Loucy (cell line): ENCODE results near the gene EEF1A2.

Source experiments
- H2AFZ ChIP-seq: fragments of 200-600 bp; sonication (generic); 2 replicates; pipeline ENCODE4 v1.6.0; 2016; ENCODE audit warnings: antibody characterized with exemption, mild to moderate bottlenecking, low read length, moderate library complexity
- H3F3A ChIP-seq: fragments of 200-600 bp; 2 replicates; pipeline ENCODE4 v1.6.0; 2016; ENCODE audit warnings: antibody characterized with exemption, low read depth, mild to moderate bottlenecking
- H3K27me3 ChIP-seq: fragments of 200-600 bp; sonication (generic); 2 replicates; pipeline ENCODE4 v1.6.1; 2014; ENCODE audit warnings: low read length, mild to moderate bottlenecking; ENCODE audit not compliant: insufficient read depth, poor library complexity, severe bottlenecking
- H3K36me3 ChIP-seq: fragments of 200-600 bp; sonication (generic); 2 replicates; pipeline ENCODE4 v1.6.1; 2016; ENCODE audit warnings: low read length; ENCODE audit not compliant: insufficient read depth
- H3K4me1 ChIP-seq: fragments of 200-600 bp; sonication (generic); 2 replicates; pipeline ENCODE4 v1.5.1; 2014; ENCODE audit warnings: low read length, mild to moderate bottlenecking; ENCODE audit not compliant: insufficient read depth, poor library complexity, severe bottlenecking
- H3K4me2 ChIP-seq: fragments of 200-600 bp; sonication (generic); 2 replicates; pipeline ENCODE4 v1.6.0; 2014; ENCODE audit warnings: antibody characterized with exemption, low read length, low read depth, mild to moderate bottlenecking; ENCODE audit not compliant: poor library complexity, severe bottlenecking
- H3K4me3 ChIP-seq: fragments of 200-600 bp; sonication (generic); 2 replicates; pipeline ENCODE4 v1.5.1; 2014; ENCODE audit warnings: low read length, mild to moderate bottlenecking, mixed read lengths; ENCODE audit not compliant: poor library complexity, severe bottlenecking
- H3K79me2 ChIP-seq: fragments of 200-600 bp; sonication (generic); 2 replicates; pipeline ENCODE4 v1.6.1; 2014; ENCODE audit warnings: low read length; ENCODE audit not compliant: insufficient read depth
- H3K9ac ChIP-seq: fragments of 200-600 bp; sonication (generic); 2 replicates; pipeline ENCODE4 v1.6.0; 2014; ENCODE audit warnings: mild to moderate bottlenecking, low read depth, low read length, moderate library complexity; ENCODE audit not compliant: poor library complexity, severe bottlenecking
- H3K9me2 ChIP-seq: fragments of 200-600 bp; sonication (generic); replicated peaks from 2 replicates; pipeline ENCODE4 v1.6.1; 2016; ENCODE audit warnings: low read depth, low read length, mixed read lengths
- H3K9me3 ChIP-seq: fragments of 200-600 bp; sonication (generic); 2 replicates; pipeline ENCODE4 v1.6.1; 2014; ENCODE audit warnings: mild to moderate bottlenecking, antibody characterized with exemption, low read length, low read depth; ENCODE audit not compliant: insufficient read depth
- H4K20me1 ChIP-seq: fragments of 200-600 bp; sonication (generic); 2 replicates; pipeline ENCODE4 v1.6.0; 2014; ENCODE audit warnings: antibody characterized with exemption, low read length, mild to moderate bottlenecking; ENCODE audit not compliant: insufficient read depth, poor library complexity, severe bottlenecking
- EZH2phosphoT487 ChIP-seq: fragments of 200-600 bp; IDR thresholded peaks from 2 replicates; pipeline ENCODE4 v1.6.1; 2018; ENCODE audit warnings: antibody characterized with exemption, mild to moderate bottlenecking, moderate library complexity, borderline replicate concordance
- TF ChIP-seq, protein P1 (sequence below): fragments of 200-600 bp; sonication (generic); conservative IDR thresholded peaks from 2 replicates; pipeline ENCODE4 v1.5.1; 2014; ENCODE audit warnings: mild to moderate bottlenecking, antibody characterized with exemption, low read length

Gene EEF1A2

DNA sequence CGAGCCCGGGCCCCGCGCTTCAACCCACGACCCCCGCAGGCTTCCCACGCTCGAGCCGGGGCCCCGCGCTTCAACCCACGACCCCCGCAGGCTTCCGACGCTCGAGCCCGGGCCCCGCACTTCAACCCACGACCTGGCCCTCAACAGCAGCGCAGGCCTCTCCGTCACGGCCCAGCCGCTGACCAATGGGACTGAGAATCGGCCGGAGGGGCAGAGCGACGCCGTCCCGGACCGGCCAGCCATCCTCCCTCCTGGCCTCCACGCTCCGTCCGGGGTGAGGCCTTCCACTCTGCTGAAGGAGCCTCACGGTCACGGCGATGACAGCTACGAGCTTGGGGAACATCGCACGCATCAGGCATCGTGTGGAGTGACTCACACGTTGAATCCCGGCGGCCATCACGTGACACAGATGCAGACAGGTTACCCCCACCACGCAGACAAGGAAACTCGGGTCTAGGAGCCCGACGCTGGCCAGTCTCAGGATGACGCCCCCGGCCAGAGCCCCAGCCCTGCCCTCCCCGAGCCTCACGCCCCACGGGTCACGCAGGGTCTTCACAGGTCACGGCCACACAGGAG lies 32.5 kb downstream of the EEF1A2 start:
- Histone ChIP-seq H3K9ac (no peak overlapping the region), H3K79me2 (no peaks in the 10 kb centered on the region), H3K36me3 (no peaks in the 10 kb centered on the region), H3F3A (no peaks in the 10 kb centered on the region), H4K20me1 (no peaks in the 10 kb centered on the region), H3K9me3 (no peaks in the 10 kb centered on the region), H3K9me2 (no peaks in the 10 kb centered on the region), H3K27me3 (no peaks in the 10 kb centered on the region), H3K4me3 (no peak overlapping the region), H3K4me1 (no peaks in the 10 kb centered on the region), H2AFZ (no peak overlapping the region), H3K4me2 (no peak overlapping the region)
- no peak for TF ChIP-seq EZH2phosphoT487
- TF ChIP-seq, protein P1, sequence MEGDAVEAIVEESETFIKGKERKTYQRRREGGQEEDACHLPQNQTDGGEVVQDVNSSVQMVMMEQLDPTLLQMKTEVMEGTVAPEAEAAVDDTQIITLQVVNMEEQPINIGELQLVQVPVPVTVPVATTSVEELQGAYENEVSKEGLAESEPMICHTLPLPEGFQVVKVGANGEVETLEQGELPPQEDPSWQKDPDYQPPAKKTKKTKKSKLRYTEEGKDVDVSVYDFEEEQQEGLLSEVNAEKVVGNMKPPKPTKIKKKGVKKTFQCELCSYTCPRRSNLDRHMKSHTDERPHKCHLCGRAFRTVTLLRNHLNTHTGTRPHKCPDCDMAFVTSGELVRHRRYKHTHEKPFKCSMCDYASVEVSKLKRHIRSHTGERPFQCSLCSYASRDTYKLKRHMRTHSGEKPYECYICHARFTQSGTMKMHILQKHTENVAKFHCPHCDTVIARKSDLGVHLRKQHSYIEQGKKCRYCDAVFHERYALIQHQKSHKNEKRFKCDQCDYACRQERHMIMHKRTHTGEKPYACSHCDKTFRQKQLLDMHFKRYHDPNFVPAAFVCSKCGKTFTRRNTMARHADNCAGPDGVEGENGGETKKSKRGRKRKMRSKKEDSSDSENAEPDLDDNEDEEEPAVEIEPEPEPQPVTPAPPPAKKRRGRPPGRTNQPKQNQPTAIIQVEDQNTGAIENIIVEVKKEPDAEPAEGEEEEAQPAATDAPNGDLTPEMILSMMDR = no peak

GRCh38 chr20:63465380-63466249 lies 33.3 kb downstream of the EEF1A2 start:
- no peaks in the 10 kb centered on the region for H3K36me3 ChIP-seq
- H4K20me1 ChIP-seq = no peaks in the 10 kb centered on the region
- no peaks in the 10 kb centered on the region for H3K9me2 ChIP-seq
- no peaks in the 10 kb centered on the region for H3K9me3 ChIP-seq
- H2AFZ ChIP-seq = no peak overlapping the region
- H3K79me2 ChIP-seq = no peaks in the 10 kb centered on the region
- H3K9ac ChIP-seq = no peak overlapping the region
- H3K4me3 ChIP-seq = no peak overlapping the region
- no peaks in the 10 kb centered on the region for H3K4me1 ChIP-seq
- no peaks in the 10 kb centered on the region for H3K27me3 ChIP-seq
- H3F3A ChIP-seq = no peaks in the 10 kb centered on the region
- no peak for TF ChIP-seq EZH2phosphoT487
- TF ChIP-seq, protein P1 = no peak
- H3K4me2 ChIP-seq = no peak overlapping the region

DNA sequence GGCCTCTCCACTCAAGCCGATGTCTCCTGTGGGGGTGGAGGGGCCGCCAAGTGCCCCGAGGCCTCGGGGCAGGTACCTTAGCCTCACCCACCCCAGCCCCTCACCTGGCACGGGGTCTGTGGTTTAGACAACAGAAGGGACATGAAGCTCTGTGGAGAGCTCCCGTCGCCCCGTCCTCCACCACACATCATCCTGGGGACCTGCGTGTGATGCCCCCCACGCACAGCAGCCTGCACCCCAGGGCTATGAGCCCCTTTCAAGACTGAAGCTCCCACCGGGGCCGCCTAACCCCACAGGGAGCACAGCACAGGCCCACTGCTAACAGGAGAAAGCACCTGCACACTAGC lies 34.6 kb downstream of the EEF1A2 start:
- no peaks in the 10 kb centered on the region for H3K4me1 ChIP-seq
- H3K27me3 ChIP-seq = no peaks in the 10 kb centered on the region
- H2AFZ ChIP-seq = no peak overlapping the region
- H3K9ac ChIP-seq = no peak overlapping the region
- H4K20me1 ChIP-seq = no peaks in the 10 kb centered on the region
- no peak for TF ChIP-seq EZH2phosphoT487
- TF ChIP-seq, protein P1 = no peak
- H3K9me2 ChIP-seq = no peaks in the 10 kb centered on the region
- H3K4me2 ChIP-seq = no peak overlapping the region
- H3K36me3 ChIP-seq = no peaks in the 10 kb centered on the region
- no peaks in the 10 kb centered on the region for H3K79me2 ChIP-seq
- no peaks in the 10 kb centered on the region for H3K9me3 ChIP-seq
- H3F3A ChIP-seq = no peaks in the 10 kb centered on the region
- H3K4me3 ChIP-seq = no peak overlapping the region
